Left ventricle myocardium superior (tissue), 1 donor: ENCODE measurements around the gene PRCD. TPM values are rescaled to one million over a fixed set of nuclear protein-coding genes. Genes with fewer than 3 reads are reported as not detected.
A peak's percentile ranks its signal among the peaks of the same experiment; 100 is the strongest.

ENCODE experiments used
- ATAC-seq: fragments of 200-7000 bp; cut with Tn5 transposase; one replicate; pipeline ENCODE4 v1.9.1; 2020; ENCODE audit warnings: mild to moderate bottlenecking, moderate library complexity
- DNase-seq: peaks from one replicate; pipeline ENCODE4 v3.0.0-alpha.2; 2020
- intact Hi-C: fragments of 100-400 bp; cut with micrococcal nuclease; formaldehyde crosslinking; loops from one replicate; pipeline ENCODE4 v1.11.0; 2022
- total RNA-seq: library from RNA; stranded (reverse); fragmentation: NEBNext Ultra II Directional; extraction: Animal tissue kit (Norgen Biotek cat#: 25700); gene quantifications from one replicate; pipeline ENCODE4 v1.2.1, GENCODE V29; 2021
- donor health status: DM: no; HTN: yes; CAD: no; lungs with severe emphysema.

Gene PRCD
- total RNA-seq, 1 donor from 2014 or later: 4.3 TPM

GRCh38 chr17:76582660-76583059 is 42.8 kb downstream of the PRCD start:
- ATAC-seq: no peak
- intact Hi-C loops: no loop called here

GRCh38 chr17:76584427-76585032 is 44.7 kb downstream of the PRCD start:
- no peak for DNase-seq
- ATAC-seq: no peak
- intact Hi-C loops: no loop called here

More at GRCh38 chr17:76582660-76583059, 42.8 kb downstream of the PRCD start:
- no peak for DNase-seq

DNA sequence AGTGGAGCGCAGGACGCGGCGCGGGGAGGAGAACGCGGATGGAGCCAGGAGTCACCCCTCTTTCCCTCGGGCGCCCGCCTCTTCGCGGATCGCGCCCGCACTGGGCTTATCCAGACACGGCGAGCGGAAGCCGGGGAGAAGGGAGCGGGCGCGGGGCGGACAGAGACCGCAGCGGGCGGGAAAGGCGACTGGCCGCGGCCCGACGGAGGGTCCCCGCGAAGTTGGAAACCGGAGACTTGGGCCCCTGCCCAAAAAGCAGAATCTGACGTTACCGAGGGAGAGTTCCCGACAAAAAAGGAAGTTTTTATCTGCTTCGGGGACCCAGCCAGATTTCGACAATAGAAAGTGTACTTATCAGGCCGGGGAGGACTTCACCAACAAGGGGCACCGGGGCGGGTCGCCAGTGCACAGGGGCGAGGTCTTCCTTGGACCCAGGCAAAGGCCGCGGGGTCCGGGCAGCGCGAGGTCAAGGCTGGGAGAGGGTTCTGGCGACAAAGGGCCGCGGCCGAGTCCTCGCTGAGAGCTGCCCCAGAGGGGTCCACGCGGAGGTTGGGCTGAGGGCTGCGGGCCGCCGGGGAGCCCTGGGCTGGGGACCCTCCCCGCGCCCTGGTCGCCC is 45.3 kb downstream of the PRCD start:
- intact Hi-C loops: no loop called here
- DNase-seq: peak; percentile 63
- peak; percentile 50 for ATAC-seq

GRCh38 chr17:76585649-76586593 is 46.1 kb downstream of the PRCD start, which contains the start of gene ST6GALNAC2:
ST6GALNAC2 (minus strand) TSS chr17:76585860; CDS start chr17:76585808, 52 bp downstream.
- ATAC-seq (peak; percentile 94), DNase-seq (peak; percentile 86)
- intact Hi-C loops: no loop called here

- ATAC-seq: peak; percentile 13
- DNase-seq: no peak
- intact Hi-C loops: no loop called here
Measured at GRCh38 chr17:76586741-76587487, 47.1 kb downstream of the PRCD start.

GRCh38 chr17:76588182-76588581 is 48.3 kb downstream of the PRCD start:
- ATAC-seq (no peak), DNase-seq (no peak)
- intact Hi-C loops: no loop called here

DNA sequence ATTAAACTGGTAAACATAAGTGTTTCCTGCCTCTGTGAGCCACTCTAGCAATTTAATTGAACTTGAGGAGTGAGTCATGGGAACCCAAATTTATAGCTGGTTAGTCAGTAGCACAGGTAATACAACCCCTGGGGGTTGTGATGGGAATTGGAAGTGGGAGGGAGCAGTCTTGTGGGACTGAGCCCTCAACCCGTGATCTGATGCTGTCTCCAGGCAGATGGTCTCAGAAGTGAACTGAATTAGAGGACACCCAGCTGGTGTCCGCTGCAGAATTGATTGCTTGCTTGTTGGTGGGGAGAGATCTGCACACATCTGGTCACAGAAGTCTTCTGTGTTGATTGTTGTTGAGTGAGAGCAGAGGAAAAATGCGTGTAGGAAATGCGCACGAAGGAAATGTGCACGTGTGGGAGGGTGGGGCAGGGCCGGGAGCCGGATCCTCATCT is 53.6 kb downstream of the PRCD start:
- intact Hi-C loops: no loop called here
- ATAC-seq (no peak), DNase-seq (no peak)

DNA sequence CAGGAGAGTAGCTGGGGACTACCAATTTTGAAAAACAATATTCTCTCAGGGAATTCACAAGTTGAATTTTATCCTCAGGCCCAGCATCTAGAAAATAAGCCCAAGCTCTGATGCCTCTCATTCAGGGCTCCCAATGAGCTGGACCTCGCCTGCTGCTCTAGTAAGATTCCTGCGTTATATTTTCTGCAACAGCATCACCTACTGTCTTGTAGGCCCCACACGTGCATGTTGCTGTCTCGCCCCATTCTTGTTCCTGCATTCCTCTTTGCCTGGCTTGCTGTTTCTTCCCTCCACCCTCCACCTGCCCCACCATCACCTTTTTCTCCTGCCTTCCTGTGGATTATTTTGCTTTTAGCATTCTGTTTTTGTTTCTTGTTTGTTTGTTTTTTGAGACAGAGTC is 54.1 kb downstream of the PRCD start:
- ATAC-seq (no peak), DNase-seq (no peak)
- intact Hi-C loops: no loop called here

DNA sequence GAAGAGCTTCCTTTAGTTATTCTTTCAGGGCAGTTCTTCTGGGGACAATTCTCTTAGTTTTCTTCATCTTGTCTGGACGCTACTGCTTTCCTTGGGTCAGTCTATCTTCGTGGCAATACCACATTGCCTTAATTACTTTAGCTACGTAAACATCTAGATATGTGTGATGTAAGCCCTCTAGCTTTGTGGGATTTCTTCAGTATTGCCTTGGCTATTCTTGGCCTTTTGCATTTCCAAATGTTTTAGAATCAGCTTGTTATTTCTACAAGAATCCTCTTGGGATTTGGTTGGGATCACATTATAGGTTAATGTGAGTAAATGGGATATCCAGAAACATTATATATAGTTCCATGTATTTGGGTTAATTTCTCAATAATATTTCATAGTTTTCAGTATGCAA is 54.8 kb downstream of the PRCD start:
- no peak for DNase-seq
- intact Hi-C loops: no loop called here
- ATAC-seq: no peak

Other genes with a start within 250 kb of the PRCD start
- 2.7 TPM for gene QRICH2, start 231.8 kb upstream of the PRCD start, total RNA-seq
- gene PRPSAP1, start 186.1 kb upstream of the PRCD start, total RNA-seq: 38.8 TPM
- 2.7 TPM for gene SPHK1, start 155.4 kb upstream of the PRCD start, total RNA-seq
- gene UBE2O, start 86.9 kb upstream of the PRCD start, total RNA-seq: 39.0 TPM
- not detected for gene AANAT, start 72.4 kb upstream of the PRCD start, total RNA-seq
- 17.7 TPM for gene RHBDF2, start 38.6 kb upstream of the PRCD start, total RNA-seq
- gene CYGB, start 2.3 kb upstream of the PRCD start, total RNA-seq: 28.0 TPM
- gene ST6GALNAC2, start 45.8 kb downstream of the PRCD start, total RNA-seq: 5.1 TPM
- gene ST6GALNAC1, start 103.7 kb downstream of the PRCD start, total RNA-seq: 3.8 TPM
- 364 TPM for gene MXRA7, start 170.9 kb downstream of the PRCD start, total RNA-seq
- 68.6 TPM for gene JMJD6, start 186.6 kb downstream of the PRCD start, total RNA-seq
- gene METTL23, start 186.8 kb downstream of the PRCD start, total RNA-seq: 21.0 TPM
- gene SRSF2, start 197.3 kb downstream of the PRCD start, total RNA-seq: 78.0 TPM
- gene MFSD11, start 198.1 kb downstream of the PRCD start, total RNA-seq: 21.3 TPM